Fibroblast of villous mesenchyme (primary cell): ENCODE data around the gene KRTAP1-5. TPM values are rescaled to one million over a fixed set of nuclear protein-coding genes. Genes with fewer than 3 reads are reported as not detected.
"Not testable (repeated sequence)": the region's sequence is repeated elsewhere in the genome, so short reads cannot be mapped to it uniquely, and the experiment has no call there.

Experiments
- DNase-seq: peaks from one replicate; pipeline ENCODE4 v3.0.0-alpha.2; 2010; ENCODE audit warnings: low read depth
- H3K4me3 ChIP-seq: 2 replicates; pipeline ENCODE4 v1.5.1; 2011; ENCODE audit warnings: low read depth, mild to moderate bottlenecking, low read length
- total RNA-seq: library from RNA; depleted of rRNA; stranded (reverse); fragments of >200 nt; gene quantifications from 2 replicates; pipeline ENCODE4 v1.2.3, GENCODE V29; 2012
- TF ChIP-seq, protein P1 (sequence below): IDR thresholded peaks from 2 replicates; pipeline ENCODE4 v1.5.1; 2012; ENCODE audit warnings: low read depth, mild to moderate bottlenecking, low read length; ENCODE audit not compliant: insufficient read depth

The KRTAP1-5 gene
- total RNA-seq, 1 donor, result 16.4 TPM

DNA sequence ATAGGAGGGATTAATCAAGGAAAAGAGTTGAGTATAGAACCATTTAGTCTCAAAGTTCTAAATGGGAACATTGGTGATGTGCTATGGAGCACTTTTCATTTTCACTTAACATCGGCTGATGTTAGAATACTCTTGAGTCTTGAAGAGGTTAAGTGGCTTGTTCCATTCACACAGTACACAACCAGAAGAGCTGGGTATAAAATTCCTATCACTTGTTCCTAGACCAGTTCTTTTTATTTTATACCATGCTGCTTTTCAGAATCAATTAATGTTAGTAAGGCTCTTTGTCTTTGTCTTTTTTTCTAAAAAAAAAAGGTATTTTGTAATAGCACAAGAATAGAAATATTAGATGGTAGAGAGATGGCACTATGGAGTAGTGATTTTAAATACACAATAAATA lies 15.9 kb upstream of the KRTAP1-5 start:
- TF ChIP-seq, protein P1, sequence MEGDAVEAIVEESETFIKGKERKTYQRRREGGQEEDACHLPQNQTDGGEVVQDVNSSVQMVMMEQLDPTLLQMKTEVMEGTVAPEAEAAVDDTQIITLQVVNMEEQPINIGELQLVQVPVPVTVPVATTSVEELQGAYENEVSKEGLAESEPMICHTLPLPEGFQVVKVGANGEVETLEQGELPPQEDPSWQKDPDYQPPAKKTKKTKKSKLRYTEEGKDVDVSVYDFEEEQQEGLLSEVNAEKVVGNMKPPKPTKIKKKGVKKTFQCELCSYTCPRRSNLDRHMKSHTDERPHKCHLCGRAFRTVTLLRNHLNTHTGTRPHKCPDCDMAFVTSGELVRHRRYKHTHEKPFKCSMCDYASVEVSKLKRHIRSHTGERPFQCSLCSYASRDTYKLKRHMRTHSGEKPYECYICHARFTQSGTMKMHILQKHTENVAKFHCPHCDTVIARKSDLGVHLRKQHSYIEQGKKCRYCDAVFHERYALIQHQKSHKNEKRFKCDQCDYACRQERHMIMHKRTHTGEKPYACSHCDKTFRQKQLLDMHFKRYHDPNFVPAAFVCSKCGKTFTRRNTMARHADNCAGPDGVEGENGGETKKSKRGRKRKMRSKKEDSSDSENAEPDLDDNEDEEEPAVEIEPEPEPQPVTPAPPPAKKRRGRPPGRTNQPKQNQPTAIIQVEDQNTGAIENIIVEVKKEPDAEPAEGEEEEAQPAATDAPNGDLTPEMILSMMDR, result no peak
- no peak overlapping the region for H3K4me3 ChIP-seq
- no peak for DNase-seq

- H3K4me3 ChIP-seq, DNase-seq: not testable (repeated sequence)
Measured at GRCh38 chr17:41040783-41041571, 14.0 kb upstream of the KRTAP1-5 start, which contains the start of gene KRTAP1-1. TSS of gene KRTAP1-1 (minus strand) at chr17:41041450. CDS start at chr17:41041397, 53 bp downstream.

GRCh38 chr17:41037853-41038350 lies 10.9 kb upstream of the KRTAP1-5 start:
- TF ChIP-seq, protein P1, result no peak
- no peak for DNase-seq
- H3K4me3 ChIP-seq, result no peak overlapping the region

GRCh38 chr17:41034346-41034935 lies 7.4 kb upstream of the KRTAP1-5 start, which contains the start of gene KRTAP1-3:
TSS of gene KRTAP1-3 (minus strand) at chr17:41034874. CDS start at chr17:41034821, 53 bp downstream.
- not testable (repeated sequence) for DNase-seq

GRCh38 chr17:41029633-41030245 lies 2.7 kb upstream of the KRTAP1-5 start, which contains the start of gene KRTAP1-4:
TSS of gene KRTAP1-4 (minus strand) at chr17:41030195. CDS start at chr17:41030078, 117 bp downstream.
- TF ChIP-seq, protein P1, result no peak
- DNase-seq, result no peak
- no peak within 1 kb of the TSS for H3K4me3 ChIP-seq

More at GRCh38 chr17:41034346-41034935, 7.4 kb upstream of the KRTAP1-5 start, which contains the start of gene KRTAP1-3:
- H3K4me3 ChIP-seq, result not testable (repeated sequence)

- DNase-seq, result peak; percentile 46
- TF ChIP-seq, protein P1, result no peak
- no peak overlapping the region for H3K4me3 ChIP-seq
Measured at GRCh38 chr17:41024697-41025096, 2.3 kb downstream of the KRTAP1-5 start.

GRCh38 chr17:41020336-41020735 lies 6.7 kb downstream of the KRTAP1-5 start:
- no peak for DNase-seq
- H3K4me3 ChIP-seq, result no peak overlapping the region
- TF ChIP-seq, protein P1, result no peak
